Endodermal cell (in vitro differentiated cells): ENCODE data around the gene REEP1. TPM values are rescaled to one million over a fixed set of nuclear protein-coding genes. Genes with fewer than 3 reads are reported as not detected.

Experiments used
- DNase-seq: peaks from one replicate; pipeline ENCODE4 v3.0.0-alpha.2; 2017
- H3K27ac ChIP-seq: 2 replicates; pipeline ENCODE4 v1.5.1; 2013; ENCODE audit warnings: mild to moderate bottlenecking, low read depth, low read length, moderate library complexity
- H3K27me3 ChIP-seq: 2 replicates; pipeline ENCODE4 v1.6.1; 2013; ENCODE audit warnings: mild to moderate bottlenecking, low read length, moderate library complexity; ENCODE audit not compliant: insufficient read depth, control insufficient read depth, poor library complexity, severe bottlenecking
- H3K36me3 ChIP-seq: 2 replicates; pipeline ENCODE4 v1.7.0; 2013; ENCODE audit warnings: mild to moderate bottlenecking, low read length, moderate library complexity; ENCODE audit not compliant: control insufficient read depth, insufficient read depth
- H3K4me1 ChIP-seq: one replicate; pipeline ENCODE4 v1.7.0; 2013; ENCODE audit warnings: low read length; ENCODE audit not compliant: control insufficient read depth, insufficient read depth
- H3K4me3 ChIP-seq: 2 replicates; pipeline ENCODE4 v1.5.1; 2013; ENCODE audit warnings: mild to moderate bottlenecking, low read length, moderate library complexity
- H3K9ac ChIP-seq: 2 replicates; pipeline ENCODE4 v1.6.1; 2013; ENCODE audit warnings: mild to moderate bottlenecking, low read length, moderate library complexity; ENCODE audit not compliant: poor library complexity, severe bottlenecking; ENCODE audit errors: extremely low read depth
- H3K9me3 ChIP-seq: 2 replicates; pipeline ENCODE4 v1.6.1; 2013; ENCODE audit warnings: mild to moderate bottlenecking, low read length, moderate library complexity; ENCODE audit not compliant: control insufficient read depth
- H3K27ac Mint-ChIP-seq: 2 replicates; pipeline ENCODE4 v1.8.0; 2020; ENCODE audit warnings: mixed read lengths
- H3K27me3 Mint-ChIP-seq: 2 replicates; pipeline ENCODE4 v1.8.0; 2021; ENCODE audit warnings: mild to moderate bottlenecking, mixed read lengths; ENCODE audit not compliant: insufficient read depth
- H3K36me3 Mint-ChIP-seq: 2 replicates; pipeline ENCODE4 v1.8.0; 2020; ENCODE audit warnings: low read depth, mixed read lengths
- H3K4me1 Mint-ChIP-seq: 2 replicates; pipeline ENCODE4 v1.8.0; 2020; ENCODE audit warnings: mixed read lengths
- H3K4me3 Mint-ChIP-seq: 2 replicates; pipeline ENCODE4 v1.8.0; 2020; ENCODE audit warnings: mild to moderate bottlenecking, moderate library complexity, mixed read lengths
- H3K9me3 Mint-ChIP-seq: 2 replicates; pipeline ENCODE4 v1.8.0; 2020; ENCODE audit warnings: mild to moderate bottlenecking, mixed read lengths
- WGBS, 2 experiments: methylation state at CpG; one replicate each; pipeline versions ENCODE4 v1.1.5 to v1.1.7; 2013; ENCODE audit warnings: missing lambda C conversion rate in 2 of 2, mixed read lengths in 1 of 2; ENCODE audit not compliant: insufficient coverage in 1 of 2, insufficient read length in 1 of 2; 5-methylcytosine and 5-hydroxymethylcytosine counted together
- total RNA-seq, 2 donors: library from RNA; stranded (reverse); fragmentation: NEBNext Ultra II Directional in 1 of 2; extraction: Animal tissue kit (Norgen Biotek cat#: 25700) in 1 of 2; gene quantifications; 2 replicates in 1 of 2; 3 replicates in 1 of 2; pipeline ENCODE4 v1.2.1, GENCODE V29; 2021
- TF ChIP-seq, protein P1 (sequence below): fragments of 200-600 bp; sonication (generic); conservative IDR thresholded peaks from 2 replicates; pipeline ENCODE4 v1.5.0; 2021; ENCODE audit warnings: antibody characterized with exemption, mild to moderate bottlenecking

The REEP1 gene
- total RNA-seq, 2 donors from 2014 or later, result 2.9 to 3.8 TPM

DNA sequence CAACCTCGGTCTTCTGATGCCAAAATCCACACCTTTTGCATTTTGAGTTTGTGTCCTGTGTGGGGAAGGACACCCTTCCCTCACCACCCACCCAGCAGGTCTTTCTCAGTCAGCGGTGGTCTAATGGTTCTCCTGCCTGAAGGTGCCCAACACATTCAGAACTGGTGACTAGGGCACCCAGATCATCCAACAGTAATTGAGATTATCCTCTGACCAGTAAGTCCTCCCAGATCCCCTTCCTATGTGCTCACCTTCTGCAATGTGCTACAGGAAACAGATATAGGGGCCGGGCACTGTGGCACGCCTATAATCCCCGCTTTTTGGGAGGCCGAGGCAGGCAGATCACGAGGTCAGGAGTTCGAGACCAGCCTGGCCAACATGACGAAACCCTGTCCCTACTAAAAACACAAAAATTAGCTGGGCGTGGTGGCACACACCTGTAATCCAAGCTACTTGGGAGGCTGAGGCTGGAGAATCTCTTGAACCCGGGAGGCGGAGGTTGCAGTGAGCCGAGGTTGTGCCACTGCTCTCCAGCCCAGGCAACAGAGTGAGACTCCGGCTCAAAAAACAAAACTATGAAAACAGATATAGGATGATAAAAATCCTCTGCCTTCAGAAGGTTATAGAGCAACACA lies 56.2 kb downstream of the REEP1 start:
- Mint-ChIP-seq H3K4me3 (no peak overlapping the region), H3K27me3 (peaks cover 78% of the 10 kb centered on the region), H3K36me3 (no peaks in the 10 kb centered on the region), H3K9me3 (no peaks in the 10 kb centered on the region), H3K27ac (no peak overlapping the region), H3K4me1 (peaks cover 30% of the 10 kb centered on the region)
- TF ChIP-seq, protein P1, sequence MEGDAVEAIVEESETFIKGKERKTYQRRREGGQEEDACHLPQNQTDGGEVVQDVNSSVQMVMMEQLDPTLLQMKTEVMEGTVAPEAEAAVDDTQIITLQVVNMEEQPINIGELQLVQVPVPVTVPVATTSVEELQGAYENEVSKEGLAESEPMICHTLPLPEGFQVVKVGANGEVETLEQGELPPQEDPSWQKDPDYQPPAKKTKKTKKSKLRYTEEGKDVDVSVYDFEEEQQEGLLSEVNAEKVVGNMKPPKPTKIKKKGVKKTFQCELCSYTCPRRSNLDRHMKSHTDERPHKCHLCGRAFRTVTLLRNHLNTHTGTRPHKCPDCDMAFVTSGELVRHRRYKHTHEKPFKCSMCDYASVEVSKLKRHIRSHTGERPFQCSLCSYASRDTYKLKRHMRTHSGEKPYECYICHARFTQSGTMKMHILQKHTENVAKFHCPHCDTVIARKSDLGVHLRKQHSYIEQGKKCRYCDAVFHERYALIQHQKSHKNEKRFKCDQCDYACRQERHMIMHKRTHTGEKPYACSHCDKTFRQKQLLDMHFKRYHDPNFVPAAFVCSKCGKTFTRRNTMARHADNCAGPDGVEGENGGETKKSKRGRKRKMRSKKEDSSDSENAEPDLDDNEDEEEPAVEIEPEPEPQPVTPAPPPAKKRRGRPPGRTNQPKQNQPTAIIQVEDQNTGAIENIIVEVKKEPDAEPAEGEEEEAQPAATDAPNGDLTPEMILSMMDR, result no peak
- Histone ChIP-seq H3K4me1 (peaks cover 10% of the 10 kb centered on the region), H3K9me3 (no peaks in the 10 kb centered on the region), H3K9ac (no peak overlapping the region), H3K27me3 (peaks cover 85% of the 10 kb centered on the region), H3K4me3 (no peak overlapping the region), H3K27ac (no peak overlapping the region), H3K36me3 (no peaks in the 10 kb centered on the region)
- DNase-seq, result no peak
- WGBS, 2 experiments, result 87 to 94% methylated on average over 7 to 14 of the region's 14 CpGs

DNA sequence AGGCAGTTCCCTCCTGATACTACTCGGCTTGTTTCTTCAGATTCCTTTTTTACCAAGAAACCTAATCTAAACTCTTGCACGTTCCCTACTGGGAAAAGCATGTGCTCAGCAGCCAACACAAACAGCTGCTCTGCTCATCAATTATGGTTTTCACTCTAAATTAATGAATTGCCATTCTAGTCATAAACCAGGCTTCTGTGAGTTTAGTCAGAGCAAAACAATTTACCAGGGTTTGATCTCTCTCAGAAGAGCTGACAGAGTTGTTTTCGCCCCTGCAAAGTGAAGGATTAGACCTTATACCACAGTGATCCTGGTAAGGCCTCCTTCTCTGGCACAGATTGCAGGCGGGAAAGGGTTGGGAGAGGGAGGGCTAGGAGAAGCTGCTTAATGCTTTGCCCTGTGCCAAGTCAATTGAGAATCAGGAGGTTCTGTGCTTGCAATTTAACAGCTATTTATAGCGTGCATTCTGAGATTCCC lies 57.2 kb downstream of the REEP1 start:
- no peak for DNase-seq
- no peaks in the 10 kb centered on the region for H3K36me3 Mint-ChIP-seq
- H3K4me1 Mint-ChIP-seq, result peaks cover 21% of the 10 kb centered on the region

DNA sequence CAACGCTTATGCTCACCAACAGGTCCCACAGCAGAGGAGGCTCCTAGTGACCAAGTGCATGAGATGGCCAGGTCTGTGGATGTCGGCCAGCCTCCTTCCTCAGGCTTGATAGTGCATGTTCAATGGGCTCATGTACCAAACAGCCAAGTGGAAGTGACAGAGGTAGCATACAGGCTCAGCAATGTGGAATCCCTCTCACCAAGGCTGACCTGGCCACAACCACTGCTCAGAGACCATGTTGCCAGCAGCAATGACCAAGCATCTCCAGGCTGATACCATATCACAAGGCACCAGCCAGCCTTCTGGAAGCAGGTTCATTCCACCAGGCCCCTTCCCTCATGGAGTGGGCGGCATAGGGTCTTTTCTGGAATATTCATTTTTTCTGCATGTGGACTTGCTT lies 61.5 kb downstream of the REEP1 start:
- peaks cover 68% of the 10 kb centered on the region for H3K27me3 ChIP-seq
- no peaks in the 10 kb centered on the region for H3K4me1 ChIP-seq
- H3K9me3 ChIP-seq, result peaks cover 15% of the 10 kb centered on the region
- Mint-ChIP-seq H3K4me1 (peaks cover 12% of the 10 kb centered on the region), H3K36me3 (no peaks in the 10 kb centered on the region), H3K27me3 (peaks cover 57% of the 10 kb centered on the region), H3K9me3 (peaks cover 19% of the 10 kb centered on the region), H3K4me3 (no peak overlapping the region), H3K27ac (no peak overlapping the region)
- no peak overlapping the region for H3K9ac ChIP-seq
- no peak for DNase-seq
- 95 to 100% methylated on average over 1 to 3 of the region's 3 CpGs for WGBS, 2 experiments
- no peak overlapping the region for H3K4me3 ChIP-seq
- TF ChIP-seq, protein P1, result no peak
- no peak overlapping the region for H3K27ac ChIP-seq
- H3K36me3 ChIP-seq, result no peaks in the 10 kb centered on the region

More for the DNA sequence above, 57.2 kb downstream of the REEP1 start:
- Mint-ChIP-seq H3K27ac (no peak overlapping the region), H3K27me3 (peaks cover 75% of the 10 kb centered on the region), H3K4me3 (no peak overlapping the region), H3K9me3 (no peaks in the 10 kb centered on the region)
- WGBS, 2 experiments, result 81 to 85% methylated on average over 4 to 5 of the region's 5 CpGs
- no peak overlapping the region for H3K27ac ChIP-seq
- H3K27me3 ChIP-seq, result peaks cover 88% of the 10 kb centered on the region
- H3K4me3 ChIP-seq, result no peak overlapping the region
- H3K9me3 ChIP-seq, result no peaks in the 10 kb centered on the region
- H3K4me1 ChIP-seq, result peaks cover 7% of the 10 kb centered on the region
- H3K9ac ChIP-seq, result no peak overlapping the region
- TF ChIP-seq, protein P1, result no peak
- no peaks in the 10 kb centered on the region for H3K36me3 ChIP-seq
